AG04450 (cell line): Measurements from ENCODE around the gene POLE2. TPM values are rescaled to one million over a fixed set of nuclear protein-coding genes. Genes with fewer than 3 reads are reported as not detected.
A peak's percentile ranks its signal among the peaks of the same experiment; 100 is the strongest.

Source experiments
- CTCF ChIA-PET: fragments of 300-600, 350-600 bp; formaldehyde crosslinking; extraction: SDS; loops from one replicate; lab custom pipeline; 2022; ENCODE audit warnings: antibody characterized with exemption, inconsistent platforms; lab: Charles Lee
- POLR2A ChIA-PET: fragments of 350-600 bp; formaldehyde crosslinking; extraction: SDS; loops from one replicate; lab custom pipeline; 2021; ENCODE audit warnings: antibody characterized with exemption, inconsistent platforms; lab: Yijun Ruan, JAX
- DNase-seq: peaks from one replicate; pipeline ENCODE4 v3.0.0-alpha.2; 2011; ENCODE audit warnings: low read depth, low spot score
- H3K27ac ChIP-seq: one replicate; pipeline ENCODE4 v1.5.1; 2012; ENCODE audit warnings: low read depth, low read length, control low read depth
- H3K27me3 ChIP-seq: one replicate; pipeline ENCODE4 v1.6.0; 2012; ENCODE audit warnings: low read length; ENCODE audit not compliant: control insufficient read depth, insufficient read depth
- H3K4me3 ChIP-seq: 2 replicates; pipeline ENCODE4 v1.5.1; 2011; ENCODE audit warnings: mild to moderate bottlenecking, low read depth, low read length, control low read depth
- H3K9me3 ChIP-seq: 2 replicates; pipeline ENCODE4 v1.5.1; 2012; ENCODE audit warnings: low read length; ENCODE audit not compliant: control insufficient read depth, insufficient read depth
- CTCF ChIP-seq: IDR thresholded peaks from 2 replicates; pipeline ENCODE4 v1.5.1; 2011; ENCODE audit warnings: low read depth, low read length, control low read depth, inconsistent platforms
- polyA plus RNA-seq: library from polyadenylated mRNA; depleted of rRNA; stranded (reverse); fragments of >200 nt; gene quantifications from 2 replicates; pipeline ENCODE4 v1.2.3, GENCODE V29; 2011

The POLE2 gene
- polyA plus RNA-seq, 1 experiment: 5.8 TPM

DNA sequence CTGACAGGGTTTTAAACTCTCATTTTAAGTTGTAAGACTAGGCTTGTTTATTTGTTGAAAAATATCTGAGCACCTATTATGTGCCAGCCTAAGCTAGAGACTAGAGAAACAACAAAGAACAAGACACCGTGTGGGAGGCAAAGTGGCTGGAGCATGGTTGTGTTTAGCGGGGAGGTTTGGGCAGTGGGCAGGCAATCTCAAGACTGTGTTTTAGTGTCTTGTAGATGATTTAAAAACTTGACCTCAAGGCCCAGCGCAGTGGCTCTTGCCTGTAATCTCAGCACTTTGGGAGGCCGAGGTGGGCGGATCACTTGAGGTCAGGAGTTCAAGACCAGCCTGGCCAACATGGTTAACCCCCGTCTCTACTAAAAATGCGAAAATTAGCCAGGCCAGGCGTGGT is 75.3 kb downstream of the POLE2 start:
- H3K27me3 ChIP-seq: no peaks in the 10 kb centered on the region
- H3K9me3 ChIP-seq: no peaks in the 10 kb centered on the region
- no peak overlapping the region for H3K27ac ChIP-seq
- no peak for DNase-seq
- H3K4me3 ChIP-seq: no peak overlapping the region
- POLR2A ChIA-PET: interaction anchor here (0.9 kb wide), 1 partner anchor 8 kb away, joined by 4 read pairs; the partner anchor contains the start of genes MGAT2 and RPL36AL
- TF ChIP-seq CTCF: no peak
- CTCF ChIA-PET: interaction anchor here (0.7 kb wide), 1 partner anchor 21 kb away, joined by 3 read pairs; no protein-coding TSS in a partner anchor

DNA sequence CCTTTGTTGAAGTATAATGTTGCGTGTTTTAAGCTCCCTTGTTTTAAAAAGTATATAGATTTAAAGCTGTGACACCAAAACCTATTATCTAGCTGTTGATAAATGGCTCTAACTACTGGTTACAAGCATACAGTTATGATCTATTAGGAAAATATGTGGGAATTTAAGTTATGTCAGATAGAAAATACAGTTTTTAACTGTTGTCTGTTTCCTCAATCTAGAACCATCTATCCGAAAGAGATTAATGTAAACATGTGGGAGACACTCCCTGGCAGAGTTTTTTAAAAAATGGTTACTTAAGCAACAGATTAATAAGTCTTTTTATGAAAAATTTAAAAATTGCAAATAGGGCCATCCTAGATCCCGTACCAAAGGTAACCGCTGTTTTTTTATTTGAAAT is 75.8 kb downstream of the POLE2 start:
- CTCF ChIA-PET: interaction anchor here (0.7 kb wide), 1 partner anchor 22 kb away, joined by 3 read pairs; no protein-coding TSS in a partner anchor
- H3K9me3 ChIP-seq: no peaks in the 10 kb centered on the region
- H3K27me3 ChIP-seq: no peaks in the 10 kb centered on the region
- POLR2A ChIA-PET: interaction anchor here (0.9 kb wide), 1 partner anchor 8 kb away, joined by 4 read pairs; the partner anchor contains the start of genes MGAT2 and RPL36AL
- no peak overlapping the region for H3K4me3 ChIP-seq
- no peak for TF ChIP-seq CTCF
- H3K27ac ChIP-seq: no peak overlapping the region
- no peak for DNase-seq

GRCh38 chr14:49607583-49607982 is 80.4 kb downstream of the POLE2 start:
- no peak for TF ChIP-seq CTCF
- no peak for DNase-seq
- Histone ChIP-seq H3K4me3 (no peak overlapping the region), H3K27me3 (no peaks in the 10 kb centered on the region), H3K9me3 (no peaks in the 10 kb centered on the region), H3K27ac (no peak overlapping the region)
- ChIA-PET POLR2A (no interaction called here), CTCF (no interaction called here)

GRCh38 chr14:49598485-49599300 is 89.3 kb downstream of the POLE2 start, which contains the start of gene LRR1:
LRR1 (plus strand) TSS chr14:49598940; CDS start chr14:49599021, 81 bp downstream.
- DNase-seq: peak; percentile 34
- peak within 1 kb of the TSS; percentile 95 for H3K4me3 ChIP-seq
- no peak for TF ChIP-seq CTCF
- ChIA-PET CTCF (no interaction called here), POLR2A (interaction anchor here (0.7 to 1.7 kb wide), 5 partner anchors 12 to 35 kb away, joined by 3 to 26 read pairs (median 4); partner anchors contain the start of genes MGAT2, RPL36AL and RPS29)
- no peaks in the 10 kb centered on the region; the same call in 1 of the 2 replicates for H3K9me3 ChIP-seq
- peak within 1 kb of the TSS; percentile 99 for H3K27ac ChIP-seq
- H3K27me3 ChIP-seq: no peaks in the 10 kb centered on the region

- ChIA-PET CTCF (no interaction called here), POLR2A (interaction anchor here (1.5 to 1.7 kb wide), 4 partner anchors 11 to 36 kb away, joined by 4 to 26 read pairs (median 6); partner anchors contain the start of genes MGAT2, RPL36AL and RPS29)
- no peak for DNase-seq
- peak overlapping the region; percentile 99 for H3K27ac ChIP-seq
- no peaks in the 10 kb centered on the region for H3K27me3 ChIP-seq
- H3K9me3 ChIP-seq: no peaks in the 10 kb centered on the region; the same call in 1 of the 2 replicates
- H3K4me3 ChIP-seq: peak overlapping the region; percentile 95
- no peak for TF ChIP-seq CTCF
These were observed 89.9 kb downstream of the POLE2 start for GRCh38 chr14:49598189-49598484.
